Measurements from ENCODE around the gene CTU2.

The CTU2 gene

DNA sequence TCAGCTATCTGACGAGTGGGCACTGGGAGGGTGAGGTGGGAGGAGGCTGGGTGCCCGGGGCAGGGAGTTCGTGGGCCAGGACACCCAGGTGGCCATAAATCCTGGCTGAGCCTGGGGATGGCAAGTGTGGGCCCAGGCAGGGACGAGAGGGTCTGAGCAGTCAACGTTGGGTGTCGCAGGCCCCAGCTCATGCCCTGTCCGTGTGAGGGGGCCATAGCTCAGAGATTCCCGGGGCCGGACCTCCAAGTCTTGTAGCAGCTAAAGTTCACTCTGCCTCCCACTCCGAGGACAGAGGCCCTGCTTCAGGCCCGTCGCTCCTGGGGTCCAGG is 34.4 kb downstream of the CTU2 start:
- Histone ChIP-seq H3K9ac (ENCODE audit: low read depth, low read length) (no peak overlapping the region), H3K9me3 (ENCODE audit: control insufficient read depth, insufficient read depth, low read length) (no peaks in the 10 kb centered on the region), H3K4me1 (ENCODE audit: insufficient read depth, low read length) (peaks cover 5% of the 10 kb centered on the region; the same call in 1 of the 2 replicates), H3K36me3 (ENCODE audit: insufficient read depth, low read length) (no peaks in the 10 kb centered on the region)

DNA sequence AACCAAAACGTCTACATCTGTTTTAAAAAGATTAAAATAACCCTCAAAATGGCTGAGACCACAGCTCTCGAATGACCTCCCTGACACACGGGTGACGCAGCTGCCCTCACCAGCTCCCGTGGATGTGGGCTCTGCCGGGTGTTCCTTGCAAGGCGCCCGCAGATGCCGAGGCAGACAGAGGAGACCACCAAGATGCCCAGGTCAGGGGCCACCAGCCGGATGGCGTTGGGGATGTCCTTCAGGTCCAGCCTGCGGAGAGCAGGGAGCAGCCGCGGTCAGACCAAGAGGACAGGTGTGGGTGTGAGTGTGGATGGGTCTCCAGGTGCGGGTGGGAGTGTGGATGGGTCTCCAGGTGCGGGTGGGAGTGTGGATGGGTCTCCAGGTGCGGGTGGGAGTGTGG is 35.1 kb downstream of the CTU2 start:
- H3K9me3 ChIP-seq (ENCODE audit: control insufficient read depth, insufficient read depth, low read length) = no peaks in the 10 kb centered on the region
- H3K36me3 ChIP-seq (ENCODE audit: insufficient read depth, low read length) = no peaks in the 10 kb centered on the region
- peaks cover 11% of the 10 kb centered on the region; the same call in 1 of the 2 replicates for H3K4me1 ChIP-seq (ENCODE audit: insufficient read depth, low read length)
- no peak overlapping the region for H3K9ac ChIP-seq (ENCODE audit: low read depth, low read length)

DNA sequence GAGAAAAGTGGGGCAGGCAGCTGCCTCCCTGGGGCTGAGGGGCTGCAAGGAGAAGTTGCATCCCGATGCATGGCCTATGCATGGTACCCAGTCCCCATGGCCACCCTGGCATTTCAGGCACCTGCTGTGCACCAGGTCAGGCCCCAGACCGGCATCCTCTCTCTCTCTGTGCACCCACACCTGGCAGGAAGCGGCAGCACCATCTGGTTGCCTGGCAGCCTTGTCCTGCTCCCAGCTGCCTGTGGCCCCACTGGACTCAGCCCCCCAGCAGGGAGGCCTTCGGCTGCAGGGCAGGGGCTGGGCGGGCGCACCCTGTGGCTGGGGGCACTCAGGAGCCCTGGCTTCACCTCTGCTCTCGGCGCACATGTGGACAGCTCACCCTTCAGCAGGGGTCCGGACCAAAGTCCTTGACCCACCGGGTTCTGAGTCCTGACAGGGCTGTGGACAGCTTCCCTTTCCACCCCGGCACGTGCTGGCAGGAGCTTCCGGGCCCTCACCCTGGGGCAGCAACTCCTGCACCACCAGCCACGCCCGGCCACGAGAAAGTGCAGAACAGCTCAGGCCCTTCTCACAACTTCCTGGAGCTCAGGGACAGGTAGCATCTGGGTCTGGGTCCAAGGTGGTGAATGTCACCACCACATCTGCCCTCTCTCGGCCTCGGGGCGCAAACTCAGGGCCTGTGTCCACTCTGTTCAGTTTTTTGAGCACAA is 36.7 kb downstream of the CTU2 start:
- no peaks in the 10 kb centered on the region for H3K9me3 ChIP-seq (ENCODE audit: control insufficient read depth, insufficient read depth, low read length)
- peaks cover 11% of the 10 kb centered on the region; the same call in 1 of the 2 replicates for H3K4me1 ChIP-seq (ENCODE audit: insufficient read depth, low read length)
- no peak overlapping the region for H3K9ac ChIP-seq (ENCODE audit: low read depth, low read length)
- H3K36me3 ChIP-seq (ENCODE audit: insufficient read depth, low read length) = no peaks in the 10 kb centered on the region

DNA sequence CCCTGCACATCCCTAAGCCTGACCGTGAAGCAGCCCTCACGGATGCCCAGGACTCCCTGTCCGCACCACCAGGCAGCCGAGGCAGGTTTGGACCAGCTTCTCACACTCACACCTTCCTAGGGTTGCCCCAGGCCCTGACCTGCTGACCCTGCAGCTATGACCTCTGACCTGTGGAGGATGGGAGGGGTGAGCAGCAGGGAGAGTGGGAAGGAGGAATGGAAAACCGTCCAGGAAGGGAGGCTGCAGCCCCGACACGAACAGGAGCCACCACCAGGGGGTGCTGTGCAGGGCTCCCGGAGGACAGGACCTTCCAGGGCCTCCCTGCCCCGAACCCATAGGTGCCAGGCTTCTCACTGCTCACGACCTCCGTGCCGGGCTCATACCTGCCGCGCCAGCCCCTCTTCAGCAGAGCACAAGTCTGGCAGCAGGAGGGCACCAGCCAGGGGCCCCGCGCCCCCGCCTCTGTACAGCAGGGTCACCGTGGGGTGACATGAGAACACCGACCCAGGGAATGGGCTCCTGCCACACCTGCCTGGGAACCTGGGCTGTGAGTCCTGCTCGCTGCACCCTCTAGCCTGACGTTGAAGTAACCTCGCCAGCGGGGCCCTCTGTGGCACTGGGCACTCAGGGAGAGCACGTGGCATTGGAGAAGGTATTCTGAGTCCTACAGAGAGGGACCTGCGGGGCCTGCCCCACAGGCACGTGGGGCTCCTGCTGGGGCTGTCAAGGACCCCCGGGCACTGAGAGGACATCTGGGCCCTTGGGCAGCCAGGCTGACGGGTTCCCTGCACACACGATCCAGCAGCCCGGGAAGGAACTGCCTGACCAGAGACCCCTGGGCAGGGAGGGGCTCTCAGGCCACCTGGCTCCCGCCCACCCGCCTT is 37.6 kb downstream of the CTU2 start:
- Histone ChIP-seq H3K36me3 (ENCODE audit: insufficient read depth, low read length) (no peaks in the 10 kb centered on the region), H3K9me3 (ENCODE audit: control insufficient read depth, insufficient read depth, low read length) (no peaks in the 10 kb centered on the region), H3K4me1 (ENCODE audit: insufficient read depth, low read length) (peaks cover 11% of the 10 kb centered on the region; the same call in 1 of the 2 replicates)

DNA sequence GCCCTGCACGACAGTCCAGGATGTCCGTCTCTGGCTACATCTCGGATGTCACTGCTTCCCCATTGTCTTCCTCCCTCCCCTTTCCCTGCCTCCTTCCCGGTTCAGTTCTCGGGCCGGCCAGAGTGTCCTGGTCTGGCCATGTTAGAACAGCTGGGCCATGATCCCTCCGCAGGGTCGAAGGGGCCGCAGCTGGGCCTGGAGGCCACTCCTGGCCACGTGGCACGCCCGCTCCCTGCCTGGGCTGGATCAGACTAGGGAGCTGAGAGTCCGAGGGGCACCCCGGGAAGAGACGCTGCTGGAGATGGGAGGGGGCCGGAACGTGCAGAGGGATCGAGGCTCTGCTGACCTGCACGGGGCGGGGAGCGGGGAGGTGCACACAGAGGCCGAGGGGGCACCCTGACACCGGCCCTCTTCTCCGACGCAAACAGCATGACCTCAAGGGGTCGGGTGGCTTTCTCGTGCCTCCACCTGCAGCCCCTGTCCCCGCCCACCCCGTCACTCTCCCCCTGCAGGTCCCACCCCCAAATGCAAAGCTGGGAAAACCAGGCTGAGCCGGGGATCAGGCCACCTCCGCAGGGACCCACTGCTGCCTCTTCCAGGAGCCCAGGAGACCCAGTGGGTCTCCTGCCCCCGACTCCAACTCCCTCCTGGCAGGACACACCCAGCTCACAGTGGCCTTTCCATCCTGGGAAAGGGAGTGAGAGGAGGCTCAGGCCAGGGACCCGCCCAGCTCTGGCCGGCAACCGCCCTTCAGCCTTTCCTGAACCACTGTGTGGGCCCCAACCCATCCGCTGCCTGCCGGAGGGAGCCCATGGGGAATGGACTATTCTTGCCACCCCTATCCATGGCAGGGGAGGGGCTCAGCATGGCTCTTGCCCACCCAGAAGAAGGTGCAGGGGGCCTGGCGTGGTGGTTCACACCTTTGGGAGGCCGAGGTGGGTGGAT is 38.5 kb downstream of the CTU2 start:
- no peaks in the 10 kb centered on the region for H3K36me3 ChIP-seq (ENCODE audit: insufficient read depth, low read length)
- peaks cover 11% of the 10 kb centered on the region; the same call in 1 of the 2 replicates for H3K4me1 ChIP-seq (ENCODE audit: insufficient read depth, low read length)
- H3K9me3 ChIP-seq (ENCODE audit: control insufficient read depth, insufficient read depth, low read length) = no peaks in the 10 kb centered on the region
- H3K9ac ChIP-seq (ENCODE audit: low read depth, low read length) = no peak overlapping the region

More for the DNA sequence above, 37.6 kb downstream of the CTU2 start:
- no peak overlapping the region for H3K9ac ChIP-seq (ENCODE audit: low read depth, low read length)

DNA sequence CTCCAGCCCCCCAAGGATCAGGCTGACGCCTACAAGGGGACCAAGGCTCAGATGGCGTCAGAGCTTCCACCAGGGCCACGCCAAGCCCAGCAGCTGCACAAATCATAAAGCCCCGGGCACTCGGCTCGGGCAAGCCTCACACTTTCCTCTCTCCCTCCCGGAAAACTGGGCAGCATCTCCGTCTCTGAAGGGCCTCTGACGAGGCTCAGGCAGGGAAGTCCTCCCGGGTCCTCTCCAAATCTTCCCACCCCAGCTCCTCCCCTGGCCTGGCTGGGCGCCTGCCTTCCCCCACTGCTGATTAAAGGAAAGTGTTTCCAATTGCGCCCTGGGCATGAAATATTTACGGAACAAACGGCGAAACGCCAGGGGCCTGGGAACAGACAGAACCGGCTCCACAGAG is 40.2 kb downstream of the CTU2 start:
- Histone ChIP-seq H3K9me3 (ENCODE audit: control insufficient read depth, insufficient read depth, low read length) (no peaks in the 10 kb centered on the region), H3K9ac (ENCODE audit: low read depth, low read length) (no peak overlapping the region), H3K36me3 (ENCODE audit: insufficient read depth, low read length) (no peaks in the 10 kb centered on the region), H3K4me1 (ENCODE audit: insufficient read depth, low read length) (peaks cover 11% of the 10 kb centered on the region; the same call in 1 of the 2 replicates)

DNA sequence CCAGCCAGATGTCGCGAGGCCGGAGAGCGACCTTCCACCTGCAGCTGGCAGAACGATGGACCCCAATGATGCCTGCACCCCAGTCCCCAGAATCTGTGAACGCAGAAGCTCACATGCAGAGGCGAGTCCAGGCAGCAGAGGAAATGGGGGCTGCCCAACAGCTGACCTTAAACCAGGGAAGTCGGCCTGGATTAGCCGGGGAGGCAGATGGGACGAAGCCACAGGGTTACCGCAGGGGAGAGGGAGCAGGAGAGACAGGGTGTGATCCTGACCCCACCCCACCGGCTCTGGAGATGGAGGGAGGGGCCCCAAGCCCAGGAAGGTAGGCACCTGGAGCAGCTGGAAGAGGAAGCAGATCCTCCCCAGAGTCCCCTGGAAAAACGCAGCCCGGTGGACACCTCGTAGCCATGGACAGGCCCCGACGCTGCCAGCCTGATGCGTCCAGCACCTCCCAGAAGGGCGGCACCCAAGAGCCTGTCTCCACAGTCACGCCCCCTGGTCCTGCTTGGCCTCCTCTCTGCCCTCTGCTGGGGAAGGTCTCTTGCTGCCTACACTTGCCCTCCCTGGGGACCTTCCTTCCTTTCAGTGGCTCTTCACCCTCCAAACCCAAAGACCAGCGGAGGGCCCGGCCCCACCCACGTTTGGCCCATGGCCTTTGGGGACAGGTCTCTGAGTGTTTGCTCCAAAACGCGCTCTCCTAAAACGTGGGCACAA is 41.4 kb downstream of the CTU2 start:
- H3K9me3 ChIP-seq (ENCODE audit: control insufficient read depth, insufficient read depth, low read length) = no peaks in the 10 kb centered on the region
- no peak overlapping the region for H3K9ac ChIP-seq (ENCODE audit: low read depth, low read length)
- no peaks in the 10 kb centered on the region for H3K36me3 ChIP-seq (ENCODE audit: insufficient read depth, low read length)

DNA sequence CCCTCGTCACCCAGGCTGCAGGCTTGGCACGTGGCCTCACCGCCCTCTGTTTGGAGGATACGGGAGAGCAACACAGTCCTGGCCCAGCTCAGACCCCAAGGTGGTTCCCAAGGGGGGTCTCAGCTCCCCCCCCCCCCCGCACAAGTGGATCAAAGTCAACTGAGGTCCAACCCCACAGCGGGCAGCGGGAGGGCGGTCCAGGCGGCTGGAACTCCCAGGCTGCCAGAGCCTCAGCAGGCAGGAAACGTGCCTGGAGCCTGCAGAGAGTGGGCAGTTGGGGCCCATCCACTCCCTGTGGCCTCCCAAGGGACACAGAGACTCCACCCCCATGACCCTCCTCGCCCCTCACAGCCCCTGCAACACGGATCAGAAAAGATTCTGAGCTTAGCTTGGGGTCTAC is 42.1 kb downstream of the CTU2 start:
- Histone ChIP-seq H3K4me1 (ENCODE audit: insufficient read depth, low read length) (peaks cover 11% of the 10 kb centered on the region; the same call in 1 of the 2 replicates), H3K9me3 (ENCODE audit: control insufficient read depth, insufficient read depth, low read length) (no peaks in the 10 kb centered on the region), H3K36me3 (ENCODE audit: insufficient read depth, low read length) (no peaks in the 10 kb centered on the region), H3K9ac (ENCODE audit: low read depth, low read length) (no peak overlapping the region)

More for the DNA sequence above, 41.4 kb downstream of the CTU2 start:
- peaks cover 11% of the 10 kb centered on the region; the same call in 1 of the 2 replicates for H3K4me1 ChIP-seq (ENCODE audit: insufficient read depth, low read length)

DNA sequence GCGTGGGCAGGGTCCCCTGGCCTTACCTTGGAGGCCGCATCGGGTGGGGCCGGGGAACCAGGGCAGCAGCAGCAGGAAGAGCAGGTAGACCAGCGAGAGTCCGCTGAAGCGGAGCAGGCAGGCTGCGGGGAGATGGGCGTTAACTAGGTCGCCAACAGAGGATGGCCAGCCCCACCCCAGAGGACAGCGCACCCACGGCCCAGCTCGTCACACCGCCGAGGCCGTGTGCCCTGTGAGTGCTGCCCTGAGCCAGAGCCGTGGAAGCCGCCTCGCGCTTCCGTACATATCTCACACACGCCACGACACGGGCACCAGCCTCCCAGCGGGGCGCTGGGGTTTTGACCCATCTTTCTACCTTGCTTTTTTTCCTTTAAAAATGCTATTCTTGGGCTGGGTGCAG is 43.1 kb downstream of the CTU2 start:
- Histone ChIP-seq H3K36me3 (ENCODE audit: insufficient read depth, low read length) (no peaks in the 10 kb centered on the region), H3K9me3 (ENCODE audit: control insufficient read depth, insufficient read depth, low read length) (no peaks in the 10 kb centered on the region), H3K9ac (ENCODE audit: low read depth, low read length) (no peak overlapping the region), H3K4me1 (ENCODE audit: insufficient read depth, low read length) (peaks cover 15% of the 10 kb centered on the region; the same call in 1 of the 2 replicates)

DNA sequence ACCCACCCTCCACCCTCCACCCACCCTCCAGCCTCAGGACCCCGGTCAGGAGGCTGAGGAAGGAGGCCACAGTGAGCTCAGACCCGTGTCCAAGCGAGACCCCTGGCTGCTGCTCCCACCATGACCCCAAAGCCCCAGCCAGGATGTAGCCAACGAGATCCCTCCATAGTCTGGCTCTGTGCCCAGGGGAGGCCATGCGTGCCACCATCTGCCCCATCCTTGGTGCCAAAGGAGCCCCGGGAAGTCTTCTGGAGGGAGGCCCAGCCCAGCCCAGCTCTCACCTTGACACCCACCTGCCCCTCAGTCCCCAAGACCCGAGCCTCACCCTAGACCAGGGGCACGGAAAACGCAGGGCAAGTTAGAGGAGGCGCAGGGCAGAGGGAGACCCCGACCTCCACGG is 44.6 kb downstream of the CTU2 start:
- no peak overlapping the region for H3K9ac ChIP-seq (ENCODE audit: low read depth, low read length)

DNA sequence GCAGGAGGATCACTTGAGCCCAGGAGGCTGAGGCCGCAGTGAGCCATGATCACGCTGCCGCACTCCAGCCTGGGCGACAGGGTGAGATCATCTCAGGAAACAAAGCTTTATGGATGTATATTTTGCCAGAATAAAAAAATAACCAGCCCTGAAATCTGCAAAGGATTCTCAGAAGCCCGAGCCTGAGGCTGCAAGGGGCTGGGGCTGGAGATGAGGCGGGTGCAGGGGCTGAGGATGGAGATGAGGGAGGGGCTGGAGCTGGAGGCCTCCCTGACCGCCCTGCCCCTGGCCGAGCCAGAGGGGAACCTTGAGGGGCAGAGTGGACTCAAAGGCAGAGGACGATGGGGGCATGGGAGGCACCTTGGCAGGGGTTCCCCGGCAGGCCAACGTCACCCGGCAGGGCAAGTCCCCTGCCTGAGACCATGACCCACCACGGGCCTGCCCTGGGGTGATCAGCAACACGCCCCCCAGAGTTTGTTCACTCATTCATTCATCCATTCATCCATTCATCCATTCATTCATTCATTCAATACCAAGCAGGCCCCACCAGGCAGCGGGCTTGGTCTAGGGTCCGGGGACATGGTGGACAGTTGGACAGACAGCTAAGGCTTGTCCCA is 46.2 kb downstream of the CTU2 start:
- Histone ChIP-seq H3K9me3 (ENCODE audit: control insufficient read depth, insufficient read depth, low read length) (no peaks in the 10 kb centered on the region), H3K9ac (ENCODE audit: low read depth, low read length) (no peak overlapping the region), H3K4me1 (ENCODE audit: insufficient read depth, low read length) (peaks cover 11% of the 10 kb centered on the region; the same call in 1 of the 2 replicates), H3K36me3 (ENCODE audit: insufficient read depth, low read length) (no peaks in the 10 kb centered on the region)

More for the DNA sequence above, 44.6 kb downstream of the CTU2 start:
- Histone ChIP-seq H3K4me1 (ENCODE audit: insufficient read depth, low read length) (peaks cover 15% of the 10 kb centered on the region; the same call in 1 of the 2 replicates), H3K36me3 (ENCODE audit: insufficient read depth, low read length) (no peaks in the 10 kb centered on the region), H3K9me3 (ENCODE audit: control insufficient read depth, insufficient read depth, low read length) (no peaks in the 10 kb centered on the region)

DNA sequence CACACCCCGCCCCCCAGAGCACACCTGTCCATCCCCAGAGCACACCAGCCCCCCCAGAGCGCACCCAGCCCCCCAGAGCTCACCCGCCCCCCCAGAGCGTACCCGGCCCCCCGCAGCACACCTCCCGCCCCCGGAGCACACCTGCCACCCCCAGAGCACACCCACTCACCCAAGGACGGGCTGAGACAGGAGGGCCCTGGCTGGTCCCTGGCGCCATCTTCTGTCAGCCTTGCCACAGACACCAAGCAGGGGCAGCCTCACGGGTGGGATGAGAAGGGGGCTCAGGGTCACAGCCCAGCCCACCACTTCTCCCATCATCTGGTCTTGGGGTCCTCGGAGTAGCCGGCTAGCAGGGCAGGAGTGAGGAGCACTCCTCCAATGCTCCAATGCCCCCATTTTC is 46.9 kb downstream of the CTU2 start:
- Histone ChIP-seq H3K9ac (ENCODE audit: low read depth, low read length) (no peak overlapping the region), H3K36me3 (ENCODE audit: insufficient read depth, low read length) (no peaks in the 10 kb centered on the region), H3K4me1 (ENCODE audit: insufficient read depth, low read length) (peaks cover 11% of the 10 kb centered on the region; the same call in 1 of the 2 replicates), H3K9me3 (ENCODE audit: control insufficient read depth, insufficient read depth, low read length) (no peaks in the 10 kb centered on the region)

DNA sequence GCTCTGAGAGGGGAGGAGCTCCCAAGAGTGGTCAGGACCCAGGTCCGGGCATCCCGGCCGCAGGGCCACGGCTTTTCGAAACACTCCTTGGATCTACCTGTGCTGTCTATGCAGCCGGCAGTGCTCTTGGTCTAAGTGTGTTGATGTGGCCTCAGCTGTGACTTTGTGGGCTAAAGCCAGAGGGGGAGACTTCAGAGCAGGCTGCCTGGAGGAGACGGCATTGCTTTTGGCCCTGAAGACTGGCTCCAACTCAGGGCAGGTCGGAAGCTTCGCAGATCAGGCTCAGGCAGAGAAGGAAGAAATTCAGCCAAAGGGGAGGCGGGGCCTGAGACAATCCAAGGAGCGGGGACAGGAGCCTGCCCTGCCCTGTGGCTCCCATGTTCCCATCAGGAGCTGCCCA is 47.3 kb downstream of the CTU2 start:
- Histone ChIP-seq H3K4me1 (ENCODE audit: insufficient read depth, low read length) (peaks cover 11% of the 10 kb centered on the region; the same call in 1 of the 2 replicates), H3K9ac (ENCODE audit: low read depth, low read length) (no peak overlapping the region), H3K9me3 (ENCODE audit: control insufficient read depth, insufficient read depth, low read length) (no peaks in the 10 kb centered on the region), H3K36me3 (ENCODE audit: insufficient read depth, low read length) (no peaks in the 10 kb centered on the region)

Data from ES-I3 (cell line).